ENCODE data around the gene TENM3.
A peak's percentile ranks its signal among the peaks of the same experiment; 100 is the strongest.

Gene TENM3

DNA sequence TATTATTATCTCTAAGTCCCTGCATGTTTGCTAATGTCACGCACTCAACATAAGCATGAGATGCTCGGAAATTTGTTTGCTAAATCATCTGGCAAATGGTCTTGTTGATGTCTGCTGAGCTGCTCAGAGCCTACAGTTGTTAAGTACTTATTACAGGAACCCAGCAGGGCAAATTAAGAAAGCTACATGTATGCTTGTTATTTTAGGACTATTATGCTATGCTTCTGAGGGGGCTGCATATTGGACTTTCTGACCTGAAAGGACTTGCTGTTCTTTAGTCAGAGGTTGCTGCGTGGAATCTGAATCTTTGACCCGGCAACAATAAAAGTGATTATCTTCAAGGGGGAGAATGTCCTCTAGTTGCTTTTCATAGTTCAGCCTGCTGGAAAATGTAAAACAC is 36.3 kb upstream of the TENM3 start:
- H3K27me3 ChIP-seq (ENCODE audit: control insufficient read depth in 3 of 3, insufficient read depth in 3 of 3, low read depth in 1 of 3, low read length in 3 of 3) = no peaks in the 10 kb centered on the region
- H3K27ac ChIP-seq (replicated peaks; ENCODE audit: low read length) = peak overlapping the region; percentile 39
- H3K4ac ChIP-seq (ENCODE audit: low read length) = no peak overlapping the region
- no CpG with 5 or more reads among the region's 4 CpGs for WGBS, 2 donors (ENCODE audit: extremely low coverage in 2 of 2, insufficient read length in 2 of 2, insufficient replicate concordance in 1 of 2)
- no peak overlapping the region for H2BK5ac ChIP-seq (ENCODE audit: low read length)
- no peak overlapping the region for H4K8ac ChIP-seq (ENCODE audit: low read depth, low read length)
- no peak overlapping the region for H3K23ac ChIP-seq (ENCODE audit: low read depth, low read length, poor library complexity)
- H3K18ac ChIP-seq (ENCODE audit: low read length) = no peak overlapping the region
- no peak overlapping the region for H2AFZ ChIP-seq (ENCODE audit: low read length)
- H3K4me1 ChIP-seq (ENCODE audit: control insufficient read depth in 2 of 2, insufficient read depth in 1 of 2, low read depth in 1 of 2, low read length in 2 of 2) = peaks cover 24 to 30% of the 10 kb centered on the region in 2 donors
- peaks cover 10% of the 10 kb centered on the region for H3K79me1 ChIP-seq (ENCODE audit: low read depth, low read length)
- H3K36me3 ChIP-seq (replicated peaks in 1 of 2; ENCODE audit: control insufficient read depth in 2 of 2, insufficient read depth in 2 of 2, low read length in 2 of 2) = no peaks in the 10 kb centered on the region
- DNase-seq (ENCODE audit: low spot score) = no peak
- H2AK5ac ChIP-seq (ENCODE audit: low read depth, low read length) = no peak overlapping the region
- no peak overlapping the region for H3K4me3 ChIP-seq (ENCODE audit: low read length in 2 of 2)
- H3K4me2 ChIP-seq (ENCODE audit: insufficient read depth, low read length, poor library complexity, severe bottlenecking) = no peak overlapping the region
- H3K9ac ChIP-seq (ENCODE audit: low read depth, low read length, poor library complexity) = no peak overlapping the region
- H2BK12ac ChIP-seq (ENCODE audit: low read length) = no peak overlapping the region
- no peak overlapping the region for H3K14ac ChIP-seq (ENCODE audit: low read length)
- no peak overlapping the region for H4K91ac ChIP-seq (ENCODE audit: low read depth, low read length, poor library complexity)
- no peak overlapping the region for H2BK15ac ChIP-seq (ENCODE audit: low read length)
- peaks cover 2 to 7% of the 10 kb centered on the region in 2 donors for H3K9me3 ChIP-seq (replicated peaks in 1 of 2; ENCODE audit: control insufficient read depth in 2 of 2, insufficient read depth in 1 of 2, low read depth in 1 of 2, low read length in 2 of 2)
- no peak overlapping the region for H2BK120ac ChIP-seq (ENCODE audit: low read depth, low read length)

DNA sequence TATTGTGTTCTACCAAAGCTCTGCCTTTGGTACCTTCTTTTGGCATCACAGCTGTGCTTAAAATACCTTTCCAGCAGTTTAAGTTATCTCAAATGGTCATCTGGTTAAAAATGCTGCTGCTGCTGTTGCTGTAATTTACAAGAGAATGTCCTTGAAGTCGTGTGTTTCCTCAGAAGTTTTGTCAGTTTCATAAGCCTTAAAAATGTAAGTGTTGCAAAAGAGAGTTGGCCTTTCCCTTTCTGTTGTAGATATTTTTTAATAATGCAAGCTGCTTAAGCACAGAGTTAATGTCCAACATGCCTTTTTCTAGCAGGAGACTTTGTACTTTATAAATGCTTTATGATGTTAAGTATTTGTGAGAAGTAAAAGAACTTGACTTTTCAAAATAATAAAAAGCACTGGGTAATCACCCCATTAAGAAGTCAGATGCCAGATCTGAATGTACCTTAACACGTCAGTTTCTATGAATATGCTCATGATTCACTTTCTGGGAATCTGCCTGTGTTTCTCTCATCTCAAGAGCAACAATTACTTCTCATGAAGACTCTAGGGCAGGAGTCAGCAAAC is 35.3 kb upstream of the TENM3 start:
- H3K23ac ChIP-seq (ENCODE audit: low read depth, low read length, poor library complexity) = no peak overlapping the region
- H2BK15ac ChIP-seq (ENCODE audit: low read length) = no peak overlapping the region
- H3K4ac ChIP-seq (ENCODE audit: low read length) = no peak overlapping the region
- peaks cover 8% of the 10 kb centered on the region for H3K79me1 ChIP-seq (ENCODE audit: low read depth, low read length)
- H2BK120ac ChIP-seq (ENCODE audit: low read depth, low read length) = no peak overlapping the region
- H2BK5ac ChIP-seq (ENCODE audit: low read length) = no peak overlapping the region
- no peak overlapping the region for H3K4me3 ChIP-seq (ENCODE audit: low read length in 2 of 2)
- no peak overlapping the region for H4K8ac ChIP-seq (ENCODE audit: low read depth, low read length)
- H3K27me3 ChIP-seq (ENCODE audit: control insufficient read depth in 3 of 3, insufficient read depth in 3 of 3, low read depth in 1 of 3, low read length in 3 of 3) = no peaks in the 10 kb centered on the region
- no peak overlapping the region for H2BK12ac ChIP-seq (ENCODE audit: low read length)
- DNase-seq (ENCODE audit: low spot score) = no peak
- no peak overlapping the region for H2AFZ ChIP-seq (ENCODE audit: low read length)
- no peak overlapping the region for H2AK5ac ChIP-seq (ENCODE audit: low read depth, low read length)
- H3K18ac ChIP-seq (ENCODE audit: low read length) = no peak overlapping the region
- peaks cover 2 to 7% of the 10 kb centered on the region in 2 donors for H3K9me3 ChIP-seq (replicated peaks in 1 of 2; ENCODE audit: control insufficient read depth in 2 of 2, insufficient read depth in 1 of 2, low read depth in 1 of 2, low read length in 2 of 2)
- no peak overlapping the region for H3K9ac ChIP-seq (ENCODE audit: low read depth, low read length, poor library complexity)
- no CpG with 5 or more reads among the region's 2 CpGs for whole genome bisulfite sequencing, 2 donors (ENCODE audit: extremely low coverage in 2 of 2, insufficient read length in 2 of 2, insufficient replicate concordance in 1 of 2)
- no peak overlapping the region for H3K4me2 ChIP-seq (ENCODE audit: insufficient read depth, low read length, poor library complexity, severe bottlenecking)
- peaks cover 26 to 30% of the 10 kb centered on the region in 2 donors for H3K4me1 ChIP-seq (ENCODE audit: control insufficient read depth in 2 of 2, insufficient read depth in 1 of 2, low read depth in 1 of 2, low read length in 2 of 2)
- H3K36me3 ChIP-seq (replicated peaks in 1 of 2; ENCODE audit: control insufficient read depth in 2 of 2, insufficient read depth in 2 of 2, low read length in 2 of 2) = no peaks in the 10 kb centered on the region
- H3K27ac ChIP-seq (replicated peaks; ENCODE audit: low read length) = peak overlapping the region; percentile 4
- no peak overlapping the region for H4K91ac ChIP-seq (ENCODE audit: low read depth, low read length, poor library complexity)
- H3K14ac ChIP-seq (ENCODE audit: low read length) = no peak overlapping the region

DNA sequence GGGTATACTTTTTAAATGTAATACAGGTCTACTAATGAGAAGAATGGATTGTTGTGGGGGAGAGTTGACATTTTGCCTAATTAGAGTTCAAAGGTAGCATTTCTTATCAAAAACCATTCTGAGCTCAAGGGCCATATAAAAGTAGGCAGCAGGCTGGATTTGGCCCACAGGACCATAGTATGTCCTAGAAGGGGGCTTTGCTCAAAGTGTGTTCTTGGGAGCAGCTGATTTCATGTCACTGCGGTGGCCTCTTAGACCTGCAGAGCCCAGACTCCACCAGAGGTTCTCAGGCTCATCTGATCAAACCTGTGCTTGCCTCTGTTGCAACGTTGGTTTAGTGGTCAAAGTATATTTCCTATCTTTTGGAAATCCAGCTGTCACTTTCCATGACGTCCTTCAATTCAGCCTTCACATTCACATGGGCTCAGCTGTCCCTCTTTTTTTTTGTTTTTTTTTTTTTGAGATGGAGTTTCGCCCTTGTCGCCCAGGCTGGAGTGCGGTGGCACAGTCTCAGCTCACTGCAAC is 34.6 kb upstream of the TENM3 start:
- no peaks in the 10 kb centered on the region for H3K36me3 ChIP-seq (replicated peaks in 1 of 2; ENCODE audit: control insufficient read depth in 2 of 2, insufficient read depth in 2 of 2, low read length in 2 of 2)
- H2BK5ac ChIP-seq (ENCODE audit: low read length) = no peak overlapping the region
- no peaks in the 10 kb centered on the region for H3K27me3 ChIP-seq (ENCODE audit: control insufficient read depth in 3 of 3, insufficient read depth in 3 of 3, low read depth in 1 of 3, low read length in 3 of 3)
- WGBS, 2 donors (ENCODE audit: extremely low coverage in 2 of 2, insufficient read length in 2 of 2, insufficient replicate concordance in 1 of 2) = no CpG with 5 or more reads among the region's 6 CpGs
- no peak overlapping the region for H3K27ac ChIP-seq (replicated peaks; ENCODE audit: low read length)
- H2BK120ac ChIP-seq (ENCODE audit: low read depth, low read length) = no peak overlapping the region
- peaks cover 1 to 4% of the 10 kb centered on the region in 2 donors for H3K9me3 ChIP-seq (replicated peaks in 1 of 2; ENCODE audit: control insufficient read depth in 2 of 2, insufficient read depth in 1 of 2, low read depth in 1 of 2, low read length in 2 of 2)
- H4K91ac ChIP-seq (ENCODE audit: low read depth, low read length, poor library complexity) = no peak overlapping the region
- no peak overlapping the region for H3K9ac ChIP-seq (ENCODE audit: low read depth, low read length, poor library complexity)
- no peak overlapping the region for H4K8ac ChIP-seq (ENCODE audit: low read depth, low read length)
- H3K4me2 ChIP-seq (ENCODE audit: insufficient read depth, low read length, poor library complexity, severe bottlenecking) = no peak overlapping the region
- no peak for DNase-seq (ENCODE audit: low spot score)
- no peak overlapping the region for H3K4me3 ChIP-seq (ENCODE audit: low read length in 2 of 2)
- H2AK5ac ChIP-seq (ENCODE audit: low read depth, low read length) = no peak overlapping the region
- no peak overlapping the region for H3K14ac ChIP-seq (ENCODE audit: low read length)
- no peak overlapping the region for H2AFZ ChIP-seq (ENCODE audit: low read length)
- H2BK15ac ChIP-seq (ENCODE audit: low read length) = no peak overlapping the region
- H3K23ac ChIP-seq (ENCODE audit: low read depth, low read length, poor library complexity) = no peak overlapping the region
- H3K4me1 ChIP-seq (ENCODE audit: control insufficient read depth in 2 of 2, insufficient read depth in 1 of 2, low read depth in 1 of 2, low read length in 2 of 2) = peaks cover 26 to 30% of the 10 kb centered on the region in 2 donors
- H2BK12ac ChIP-seq (ENCODE audit: low read length) = no peak overlapping the region
- peaks cover 8% of the 10 kb centered on the region for H3K79me1 ChIP-seq (ENCODE audit: low read depth, low read length)
- no peak overlapping the region for H3K18ac ChIP-seq (ENCODE audit: low read length)
- no peak overlapping the region for H3K4ac ChIP-seq (ENCODE audit: low read length)

DNA sequence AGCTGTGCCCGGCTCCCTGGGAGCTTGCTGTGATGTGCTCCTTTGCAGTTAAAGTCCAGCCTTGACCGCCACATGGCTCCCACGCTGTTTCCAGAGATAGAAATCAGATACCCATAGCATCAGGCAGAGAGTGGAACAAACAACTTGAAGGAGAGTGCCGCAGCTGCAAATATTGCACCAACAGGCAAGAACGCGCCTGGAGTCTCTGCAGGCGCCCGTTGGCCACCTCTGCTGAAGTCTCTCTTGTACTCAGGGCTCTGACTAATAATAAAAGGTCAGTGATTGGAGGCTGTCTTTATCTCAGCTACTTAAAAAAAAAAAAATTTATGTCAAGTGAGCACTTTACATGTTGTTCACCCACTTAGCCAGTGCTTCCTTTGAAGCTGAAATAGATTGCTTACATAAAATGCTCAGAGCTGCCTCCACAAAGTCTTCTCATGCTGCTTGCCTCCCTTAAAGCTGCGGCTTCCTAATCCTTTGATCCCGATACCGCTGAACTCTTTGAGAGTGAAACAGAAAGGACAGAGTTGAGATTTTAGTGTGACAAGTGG is 30.9 kb upstream of the TENM3 start:
- H3K27me3 ChIP-seq (ENCODE audit: control insufficient read depth in 3 of 3, insufficient read depth in 3 of 3, low read depth in 1 of 3, low read length in 3 of 3) = no peaks in the 10 kb centered on the region
- peak; percentile 24 for DNase-seq (ENCODE audit: low spot score)
- H3K18ac ChIP-seq (ENCODE audit: low read length) = no peak overlapping the region
- H3K27ac ChIP-seq (replicated peaks; ENCODE audit: low read length) = peak overlapping the region; percentile 41
- no peak overlapping the region for H2BK12ac ChIP-seq (ENCODE audit: low read length)
- peaks cover 8% of the 10 kb centered on the region for H3K79me1 ChIP-seq (ENCODE audit: low read depth, low read length)
- H3K36me3 ChIP-seq (replicated peaks in 1 of 2; ENCODE audit: control insufficient read depth in 2 of 2, insufficient read depth in 2 of 2, low read length in 2 of 2) = peaks cover 0 to 7% of the 10 kb centered on the region in 2 donors
- H2BK5ac ChIP-seq (ENCODE audit: low read length) = no peak overlapping the region
- WGBS, 2 donors (ENCODE audit: extremely low coverage in 2 of 2, insufficient read length in 2 of 2, insufficient replicate concordance in 1 of 2) = no CpG with 5 or more reads among the region's 11 CpGs
- no peak overlapping the region for H3K4ac ChIP-seq (ENCODE audit: low read length)
- no peak overlapping the region for H3K14ac ChIP-seq (ENCODE audit: low read length)
- H2BK120ac ChIP-seq (ENCODE audit: low read depth, low read length) = no peak overlapping the region
- H3K4me1 ChIP-seq (ENCODE audit: control insufficient read depth in 2 of 2, insufficient read depth in 1 of 2, low read depth in 1 of 2, low read length in 2 of 2) = peaks cover 10 to 13% of the 10 kb centered on the region in 2 donors
- H3K23ac ChIP-seq (ENCODE audit: low read depth, low read length, poor library complexity) = no peak overlapping the region
- peak overlapping the region; percentile 67 for H2AK5ac ChIP-seq (ENCODE audit: low read depth, low read length)
- no peak overlapping the region for H4K8ac ChIP-seq (ENCODE audit: low read depth, low read length)
- no peak overlapping the region for H3K4me2 ChIP-seq (ENCODE audit: insufficient read depth, low read length, poor library complexity, severe bottlenecking)
- H3K9ac ChIP-seq (ENCODE audit: low read depth, low read length, poor library complexity) = peak overlapping the region; percentile 30
- no peak overlapping the region for H2BK15ac ChIP-seq (ENCODE audit: low read length)
- H2AFZ ChIP-seq (ENCODE audit: low read length) = no peak overlapping the region
- H4K91ac ChIP-seq (ENCODE audit: low read depth, low read length, poor library complexity) = no peak overlapping the region
- no peaks in the 10 kb centered on the region for H3K9me3 ChIP-seq (replicated peaks in 1 of 2; ENCODE audit: control insufficient read depth in 2 of 2, insufficient read depth in 1 of 2, low read depth in 1 of 2, low read length in 2 of 2)
- H3K4me3 ChIP-seq (ENCODE audit: low read length in 2 of 2) = no peak overlapping the region

Data from neuronal stem cell (in vitro differentiated cells).